UCSD-AML1 (cell line): ENCODE results near the gene SLC25A22.
A peak's percentile ranks its signal among the peaks of the same experiment; 100 is the strongest.

Source experiments
- DNase-seq: peaks from one replicate; lab custom pipeline; 2025; ENCODE audit not compliant: unreplicated experiment; lab: John Stamatoyannopoulos, UW

The SLC25A22 gene

DNA sequence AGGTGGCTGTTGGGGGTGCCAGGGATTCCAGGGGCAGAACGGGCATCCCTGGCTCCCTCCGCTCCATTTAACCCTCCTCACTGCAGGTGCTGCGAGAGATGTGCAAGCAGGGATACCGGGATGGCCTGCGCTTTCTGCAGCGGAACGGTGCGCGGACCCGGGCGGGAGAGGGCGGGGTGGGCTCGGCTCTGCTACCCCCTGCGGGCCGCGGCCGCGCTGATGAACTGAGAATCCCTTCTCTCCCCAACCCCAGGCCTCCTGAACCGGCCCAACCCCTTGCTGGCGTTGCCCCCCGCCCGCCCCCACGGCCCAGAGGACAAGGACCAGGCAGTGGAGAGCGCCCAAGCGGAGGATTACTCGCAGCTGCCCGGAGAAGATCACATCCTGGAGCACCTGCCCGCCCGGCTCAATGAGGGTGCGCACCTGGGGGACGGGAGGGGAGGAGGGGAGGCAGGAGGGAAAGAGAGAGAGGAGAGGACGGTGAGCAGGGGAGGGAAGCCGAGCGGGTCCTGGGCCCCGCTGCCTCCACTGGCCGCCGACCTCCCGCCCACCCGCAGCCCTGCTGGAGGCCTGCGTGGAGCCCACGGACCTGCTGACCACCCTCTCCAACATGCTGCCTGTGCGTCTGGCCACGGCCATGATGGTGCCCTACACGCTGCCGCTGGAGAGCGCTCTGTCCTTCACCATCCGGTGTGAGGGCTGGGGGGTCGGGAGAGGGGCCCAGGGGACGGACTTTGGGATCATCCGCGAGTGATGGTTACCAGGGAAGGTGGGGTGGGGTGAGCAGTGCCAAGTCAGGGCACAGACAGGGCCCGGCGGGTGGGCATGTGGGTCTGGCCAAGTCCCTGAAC is 25.6 kb upstream of the SLC25A22 start:
- no peak for DNase-seq

DNA sequence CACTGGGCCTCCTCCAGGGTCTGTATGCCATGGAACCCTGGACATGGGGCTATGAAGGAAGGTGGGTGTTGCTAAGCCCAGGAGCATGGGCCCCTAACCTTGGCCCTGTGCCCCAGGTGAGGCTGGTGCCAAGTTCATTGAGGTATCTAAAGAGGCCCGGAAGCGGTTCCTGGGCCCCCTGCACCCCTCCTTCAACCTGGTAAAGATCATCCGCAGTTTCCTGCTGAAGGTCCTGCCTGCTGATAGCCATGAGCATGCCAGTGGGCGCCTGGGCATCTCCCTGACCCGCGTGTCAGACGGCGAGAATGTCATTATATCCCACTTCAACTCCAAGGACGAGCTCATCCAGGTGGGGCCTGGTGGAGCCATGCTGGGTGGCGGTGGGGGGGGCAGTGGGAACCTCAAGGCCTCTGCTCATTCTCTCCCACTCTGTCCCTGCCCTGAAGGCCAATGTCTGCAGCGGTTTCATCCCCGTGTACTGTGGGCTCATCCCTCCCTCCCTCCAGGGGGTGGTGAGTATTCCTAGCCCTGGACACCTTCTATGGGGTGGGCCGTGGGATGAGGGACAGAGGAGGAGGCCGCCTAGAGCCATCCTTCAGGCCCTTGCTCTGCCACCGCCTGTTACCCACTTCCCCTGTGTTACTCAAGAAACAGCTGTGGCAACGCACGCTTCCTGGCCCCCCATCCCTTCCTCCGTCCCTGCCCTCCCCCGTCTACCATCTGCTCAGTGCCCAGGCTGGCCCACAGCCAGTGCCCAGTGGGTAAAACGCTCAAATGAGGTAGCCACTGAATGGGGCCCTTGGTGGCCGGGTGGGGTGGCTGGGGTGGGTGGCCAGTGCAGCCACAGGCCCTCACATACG is 23.7 kb upstream of the SLC25A22 start:
- DNase-seq: no peak

DNA sequence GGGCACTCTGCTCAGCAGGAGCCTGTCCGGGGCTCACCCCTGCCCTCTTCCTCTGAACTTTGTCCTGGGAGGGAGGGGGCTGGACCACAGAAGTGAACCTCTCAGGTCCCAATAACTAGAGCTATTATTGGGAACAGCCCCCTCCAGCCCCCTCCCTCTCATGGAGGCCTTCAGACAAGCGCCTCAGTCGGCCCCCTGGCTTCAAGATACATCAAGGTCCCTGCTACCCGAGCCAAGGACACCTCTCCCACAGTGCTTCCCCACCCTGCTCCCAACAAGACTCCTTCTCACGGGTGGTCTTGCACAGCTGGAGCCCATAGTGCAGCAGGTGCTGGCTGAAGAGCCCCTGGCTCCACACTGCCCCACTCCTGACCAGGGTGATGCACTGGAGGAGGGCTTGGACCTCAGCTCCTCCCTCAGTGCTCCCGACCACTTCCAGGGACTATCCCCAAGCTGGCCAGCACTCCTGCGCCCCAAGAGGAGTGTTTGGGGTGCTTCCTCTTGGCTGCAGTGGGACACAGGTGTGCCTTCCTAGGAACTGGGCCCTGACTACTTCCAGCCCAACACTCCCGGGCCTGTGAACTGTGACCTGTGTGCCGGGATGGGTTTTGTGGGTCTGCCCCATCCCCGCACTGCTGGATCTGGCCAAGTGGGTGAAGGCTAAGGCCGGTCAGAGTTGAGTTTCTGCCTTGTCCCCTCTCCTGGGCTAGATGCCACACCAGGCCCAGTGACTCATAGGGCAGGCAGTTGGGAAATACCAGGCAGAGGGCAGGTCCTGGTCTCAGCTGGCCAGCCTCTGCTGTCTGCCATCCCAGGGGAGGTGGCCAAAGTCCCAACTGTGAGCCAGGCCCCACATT is 22.8 kb upstream of the SLC25A22 start:
- DNase-seq: no peak

DNA sequence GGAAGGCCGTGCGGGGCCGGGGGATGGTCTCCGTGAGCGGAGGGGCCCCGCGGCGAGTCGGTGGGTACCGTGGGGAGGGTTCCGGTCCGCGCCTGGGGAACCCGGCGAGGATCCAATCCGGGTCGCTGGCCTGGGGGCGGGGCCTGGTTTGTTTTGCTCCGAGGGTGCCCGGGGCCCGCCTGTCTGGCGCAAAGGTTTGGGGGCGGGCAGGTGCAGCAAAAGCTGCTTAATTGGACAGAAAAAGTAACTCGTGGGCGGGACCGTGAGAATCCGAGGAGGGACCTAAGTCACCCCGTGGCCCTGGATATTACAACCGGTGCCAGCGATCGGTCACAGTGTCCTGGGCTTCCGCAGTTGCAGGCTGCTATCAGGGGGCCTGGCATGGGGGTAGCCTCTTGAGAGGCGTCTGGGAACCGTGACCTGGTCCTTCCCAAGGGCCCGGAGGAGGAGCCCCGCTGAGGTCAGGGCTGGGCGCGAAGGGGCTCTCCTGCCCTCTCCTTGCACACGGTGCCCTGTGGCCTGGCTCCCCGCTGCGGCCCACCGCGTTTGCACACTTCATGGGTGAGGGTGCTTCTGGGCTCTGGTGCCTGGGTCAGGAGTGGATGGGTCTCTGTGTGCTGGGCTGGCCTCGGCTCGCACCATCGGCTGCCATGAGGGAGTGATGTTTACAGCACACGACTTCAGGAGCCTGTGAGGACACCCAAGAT is 22.0 kb upstream of the SLC25A22 start:
- DNase-seq: peak; percentile 90

DNA sequence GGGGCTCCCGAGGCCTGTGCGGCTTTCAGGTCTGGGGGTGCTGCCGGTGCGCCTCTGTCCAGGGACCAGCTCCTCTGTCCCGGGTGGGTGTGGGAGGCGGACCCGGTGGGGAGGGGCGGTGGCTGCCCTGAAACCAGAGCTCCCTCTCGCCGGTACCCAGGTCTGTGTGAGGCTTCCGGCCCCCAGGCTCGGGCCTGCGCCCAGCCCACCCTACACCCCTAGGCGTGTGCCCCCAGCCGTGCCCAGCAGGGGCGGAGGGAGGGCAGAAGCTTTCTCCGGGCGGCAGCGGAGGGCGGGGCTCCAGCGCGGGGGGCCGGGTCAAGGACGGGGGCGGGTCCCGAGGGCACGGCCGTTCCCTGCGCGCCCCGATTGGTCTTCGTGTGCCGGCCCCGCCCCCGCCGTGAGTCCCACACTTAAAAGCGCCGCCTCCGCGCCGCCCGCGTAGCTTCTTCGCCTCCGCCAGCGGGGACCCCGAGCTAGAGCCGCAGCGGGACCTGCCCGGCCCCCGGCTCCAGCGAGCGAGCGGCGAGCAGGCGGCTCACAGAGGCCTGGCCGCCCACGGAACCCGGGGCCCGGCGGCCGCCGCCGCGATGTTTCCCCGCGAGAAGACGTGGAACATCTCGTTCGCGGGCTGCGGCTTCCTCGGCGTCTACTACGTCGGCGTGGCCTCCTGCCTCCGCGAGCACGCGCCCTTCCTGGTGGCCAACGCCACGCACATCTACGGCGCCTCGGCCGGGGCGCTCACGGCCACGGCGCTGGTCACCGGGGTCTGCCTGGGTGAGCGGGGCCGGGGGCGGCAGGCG is 21.2 kb upstream of the SLC25A22 start:
- peak; percentile 92 for DNase-seq

DNA sequence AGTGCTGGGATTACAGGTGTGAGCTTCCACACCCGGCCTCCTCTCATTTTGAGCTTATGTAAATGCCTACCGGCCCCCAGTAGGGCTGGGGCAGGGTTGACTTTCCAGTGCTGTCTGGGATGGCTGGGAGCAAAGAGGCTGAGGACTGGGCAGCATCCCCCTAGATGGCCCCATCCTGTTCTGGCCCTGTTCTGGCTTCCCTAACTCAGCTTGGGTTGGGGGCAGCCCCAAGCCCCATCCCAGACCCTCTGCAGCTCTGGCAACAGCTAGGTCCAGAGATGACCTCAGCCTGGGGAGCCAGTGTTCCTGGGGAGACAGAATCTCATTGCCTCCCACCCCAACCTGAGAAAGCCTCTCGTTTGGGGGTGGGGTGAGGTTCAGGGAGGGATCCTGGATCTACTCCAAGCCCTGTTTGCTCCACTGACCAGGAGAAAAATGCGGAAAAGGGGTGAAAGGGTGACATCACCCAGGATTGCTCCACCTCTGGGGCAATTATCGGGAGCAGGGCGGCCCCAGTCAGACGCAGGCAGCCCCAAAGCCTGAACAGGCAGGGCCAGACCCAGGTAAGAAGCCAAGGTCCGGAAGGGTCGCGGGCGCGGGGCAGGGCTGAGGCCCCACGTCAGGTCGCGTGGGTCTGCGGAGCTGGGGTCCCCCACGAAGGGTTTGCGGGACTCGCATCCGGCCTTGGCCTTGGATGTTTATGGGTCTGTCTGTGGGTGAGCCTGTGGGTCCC is 20.5 kb upstream of the SLC25A22 start, which contains the start of gene PNPLA2:
Gene PNPLA2, plus strand, starts transcription at position 519 of the 733 bp plus-strand sequence. CDS start 805 bp downstream, outside the sequence.
- no peak for DNase-seq

DNA sequence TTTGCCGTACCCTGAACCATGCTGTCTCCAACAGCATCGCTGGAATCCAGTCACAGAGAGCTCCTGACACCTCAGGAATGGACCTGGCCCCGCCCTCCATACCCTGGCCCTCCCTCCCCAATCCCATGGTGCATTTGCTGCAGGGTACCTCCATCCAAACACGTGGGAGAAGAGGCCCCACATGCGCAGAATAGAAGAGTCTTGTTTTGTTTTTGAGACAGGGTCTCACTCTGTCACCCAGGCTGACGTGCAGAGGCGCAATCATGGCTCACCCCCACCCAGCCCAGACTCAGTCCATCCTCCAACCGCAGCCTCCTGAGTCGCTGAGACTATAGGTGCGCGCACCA is 18.3 kb upstream of the SLC25A22 start:
- DNase-seq: no peak

DNA sequence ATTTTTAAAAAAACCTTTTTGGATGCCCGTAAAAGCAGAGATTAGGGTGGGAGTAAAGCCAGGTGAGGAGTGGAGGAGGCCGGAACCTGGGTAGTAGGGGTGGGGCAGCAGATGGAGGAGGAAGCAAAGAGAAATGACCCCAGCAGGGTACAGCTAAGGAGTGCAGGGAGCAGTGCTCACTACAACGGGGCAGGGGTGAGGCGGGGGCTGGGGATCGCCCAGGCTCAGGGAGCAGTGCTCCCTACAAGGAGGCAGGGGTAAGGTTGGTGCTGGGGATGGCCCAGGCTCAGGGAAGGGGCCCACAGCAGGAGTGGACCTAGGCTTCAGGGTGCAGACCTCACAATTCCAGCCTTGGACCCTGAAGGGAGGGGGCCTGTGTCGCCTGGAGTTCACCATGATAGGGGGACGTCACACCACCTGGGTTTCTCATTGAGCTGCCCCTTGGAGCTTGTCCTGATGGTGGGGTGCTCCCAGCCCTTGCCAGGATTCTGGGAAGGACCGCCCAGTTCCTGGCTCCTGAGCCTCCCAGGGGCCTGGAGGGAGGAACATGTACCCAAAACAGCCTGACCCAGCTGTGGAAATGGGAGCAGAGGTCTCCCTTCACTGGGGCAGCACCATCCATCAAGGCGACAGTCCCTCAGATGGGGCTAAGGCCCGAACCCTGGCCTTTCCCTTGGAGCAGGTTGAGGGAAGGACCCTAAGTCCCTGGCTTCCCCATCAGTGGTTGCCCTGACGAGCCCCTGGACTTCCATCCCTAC is 17.8 kb upstream of the SLC25A22 start:
- DNase-seq: no peak

DNA sequence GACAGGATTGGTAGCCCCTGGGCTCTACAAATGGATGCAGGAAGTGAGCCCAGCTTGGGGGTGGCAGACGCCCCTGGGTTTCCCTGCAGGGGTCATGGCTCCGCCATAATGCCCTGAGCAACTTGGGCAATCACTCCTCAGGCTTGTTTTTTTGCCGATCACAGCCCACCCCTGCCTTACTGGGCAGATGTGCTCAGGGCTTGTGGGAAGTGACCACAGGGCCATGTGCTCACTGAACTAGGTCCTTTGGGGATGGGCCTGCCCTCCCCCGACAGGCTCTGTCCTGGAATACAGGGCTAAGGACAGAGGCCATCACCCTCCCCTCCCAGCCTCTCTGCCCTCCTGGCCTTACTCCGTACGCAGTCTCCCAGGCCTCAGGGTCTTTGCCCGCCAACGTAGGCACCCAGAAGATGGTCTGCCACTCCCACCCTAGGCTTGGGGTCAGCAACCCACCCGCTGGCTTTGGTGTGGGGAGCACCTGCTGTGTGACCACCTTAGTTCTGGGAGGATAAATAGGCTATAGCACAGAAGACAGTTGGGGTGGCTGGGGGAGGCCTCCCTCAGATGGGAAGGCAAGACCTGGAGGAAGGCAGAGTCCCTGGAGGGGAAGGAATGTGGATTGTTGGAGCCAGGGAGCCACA is 15.5 kb upstream of the SLC25A22 start:
- no peak for DNase-seq

DNA sequence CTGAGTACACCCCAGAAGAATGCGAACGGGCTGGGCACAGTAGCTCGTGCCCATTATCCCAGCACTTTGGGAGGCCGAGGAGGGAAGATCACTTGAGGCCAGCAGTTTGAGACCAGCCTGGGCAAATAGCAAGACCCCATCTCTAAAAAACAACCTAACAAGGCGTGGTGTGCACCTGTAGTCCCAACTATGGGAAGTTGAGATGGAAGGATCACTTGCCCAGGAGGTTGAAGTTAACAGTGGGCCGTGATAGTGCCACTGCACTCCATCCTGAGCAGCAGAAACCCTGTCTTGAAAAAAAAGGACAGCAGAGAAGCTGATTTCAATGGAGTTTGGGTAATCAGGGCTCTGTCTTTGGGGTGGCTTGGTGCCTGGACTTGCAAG is 15.0 kb upstream of the SLC25A22 start:
- no peak for DNase-seq

DNA sequence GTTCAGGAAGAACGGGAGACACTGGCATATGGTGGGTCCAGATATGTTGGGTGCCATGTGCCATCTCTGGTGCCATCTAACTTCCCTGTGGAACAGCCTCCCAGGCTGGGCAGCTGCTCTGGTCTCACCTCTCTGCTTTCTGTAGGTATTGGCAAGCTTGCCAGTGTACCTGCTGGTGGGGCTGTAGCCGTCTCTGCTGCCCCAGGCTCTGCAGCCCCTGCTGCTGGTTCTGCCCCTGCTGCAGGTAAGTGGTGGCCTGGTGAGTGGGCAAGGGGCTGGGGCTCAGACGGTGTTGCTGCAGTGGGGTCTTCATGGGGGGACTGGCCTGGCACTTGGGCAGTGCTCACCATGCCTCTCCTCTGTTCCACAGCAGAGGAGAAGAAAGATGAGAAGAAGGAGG is 14.3 kb upstream of the SLC25A22 start:
- DNase-seq: no peak

DNA sequence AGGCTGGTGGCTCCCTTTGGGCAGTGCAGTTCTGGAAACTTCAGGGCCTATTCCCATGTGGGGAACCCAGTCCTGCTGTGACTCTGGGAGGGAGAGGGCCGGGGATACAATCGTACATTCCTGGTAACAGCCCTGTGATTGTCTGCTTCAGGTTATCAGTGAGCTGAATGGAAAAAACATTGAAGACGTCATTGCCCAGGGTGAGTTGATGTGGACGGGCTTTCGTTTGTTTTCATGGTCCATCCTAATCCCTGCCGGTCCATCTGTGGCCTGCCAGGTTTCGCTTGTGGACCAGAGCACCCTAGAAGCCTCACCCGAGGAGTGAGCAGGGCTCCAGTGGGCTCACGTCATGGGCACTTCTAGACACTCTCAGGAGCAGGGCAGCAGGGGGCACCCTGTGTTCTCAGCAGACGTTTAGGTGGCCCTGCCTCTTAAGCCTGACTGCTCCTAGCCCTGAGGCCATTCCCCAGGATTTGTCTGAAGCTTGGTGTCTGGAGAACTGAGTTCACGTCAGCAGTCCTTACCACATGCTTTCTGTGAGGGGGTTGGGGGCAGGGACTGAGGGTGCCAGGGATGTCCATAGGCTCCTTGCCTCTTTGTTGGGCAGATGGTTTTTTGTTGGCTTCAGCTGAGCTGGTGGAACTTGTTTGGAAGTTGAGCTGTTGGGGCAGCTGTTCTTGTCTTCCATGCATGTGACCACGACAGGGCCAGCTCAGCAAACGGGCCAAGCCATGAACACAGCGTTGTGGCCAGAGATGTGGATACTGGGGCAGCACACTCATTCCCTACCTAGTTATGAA is 13.6 kb upstream of the SLC25A22 start:
- DNase-seq: peak; percentile 29

DNA sequence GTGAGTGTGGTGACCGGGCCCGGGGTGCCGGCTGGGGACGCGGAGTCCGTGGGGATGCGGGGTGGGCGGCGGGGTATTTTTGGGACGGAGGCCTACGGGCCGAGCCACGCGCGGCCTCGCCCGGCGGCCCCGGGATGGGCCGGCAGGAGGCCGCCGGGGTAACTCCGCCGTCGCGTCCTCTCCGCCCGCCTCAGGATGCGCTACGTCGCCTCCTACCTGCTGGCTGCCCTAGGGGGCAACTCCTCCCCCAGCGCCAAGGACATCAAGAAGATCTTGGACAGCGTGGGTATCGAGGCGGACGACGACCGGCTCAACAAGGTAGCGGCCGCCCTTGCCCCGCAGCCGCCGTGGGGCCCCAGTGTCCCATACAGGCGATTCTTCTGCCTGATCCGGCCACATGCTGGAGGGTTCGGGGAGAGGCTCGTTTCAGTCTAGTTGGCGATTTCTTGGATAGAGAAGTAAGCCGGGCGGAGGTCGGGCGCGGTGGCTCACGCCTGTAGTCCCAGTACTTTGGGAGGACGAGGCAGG is 12.0 kb upstream of the SLC25A22 start:
- DNase-seq: no peak

DNA sequence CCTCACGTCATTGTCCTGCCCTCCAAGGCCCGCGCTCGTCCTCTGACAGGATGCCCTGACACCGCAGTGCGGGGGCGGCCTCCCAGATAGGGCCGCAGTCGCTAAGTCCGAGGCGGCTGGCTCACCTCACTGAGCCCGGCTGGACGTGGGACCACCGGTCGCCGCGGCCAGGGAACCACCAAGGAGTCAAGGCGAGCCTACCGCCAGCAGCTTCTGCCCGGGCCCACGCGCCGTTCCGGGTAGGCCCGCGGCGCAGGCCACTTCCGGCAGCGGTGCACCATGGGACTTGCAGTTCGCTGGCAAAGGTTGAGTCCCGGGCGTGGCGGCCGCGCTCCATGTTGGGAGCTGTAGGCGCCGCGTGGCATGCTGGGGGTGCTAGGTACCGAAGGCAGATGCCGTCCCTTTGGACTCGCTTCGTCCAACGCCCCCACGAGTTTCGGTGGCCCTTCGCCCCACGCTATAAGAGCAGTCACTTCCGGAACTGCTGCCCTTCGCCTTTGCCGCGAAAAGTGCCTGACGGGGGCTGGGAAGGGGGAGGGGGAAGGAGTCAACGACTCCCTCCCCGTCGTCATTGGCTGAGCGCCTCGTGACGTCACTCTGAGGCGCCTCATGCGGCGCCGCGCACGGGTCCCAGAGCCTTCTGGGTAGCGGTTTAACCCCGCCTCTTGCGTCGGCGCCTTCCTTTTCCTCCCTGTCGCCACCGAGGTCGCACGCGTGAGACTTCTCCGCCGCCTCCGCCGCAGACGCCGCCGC is 11.4 kb upstream of the SLC25A22 start, which contains the start of gene RPLP2:
Gene RPLP2, plus strand, starts transcription at position 681 of the 753 bp plus-strand sequence. CDS start 268 bp downstream, outside the sequence.
- DNase-seq: peak; percentile 98

DNA sequence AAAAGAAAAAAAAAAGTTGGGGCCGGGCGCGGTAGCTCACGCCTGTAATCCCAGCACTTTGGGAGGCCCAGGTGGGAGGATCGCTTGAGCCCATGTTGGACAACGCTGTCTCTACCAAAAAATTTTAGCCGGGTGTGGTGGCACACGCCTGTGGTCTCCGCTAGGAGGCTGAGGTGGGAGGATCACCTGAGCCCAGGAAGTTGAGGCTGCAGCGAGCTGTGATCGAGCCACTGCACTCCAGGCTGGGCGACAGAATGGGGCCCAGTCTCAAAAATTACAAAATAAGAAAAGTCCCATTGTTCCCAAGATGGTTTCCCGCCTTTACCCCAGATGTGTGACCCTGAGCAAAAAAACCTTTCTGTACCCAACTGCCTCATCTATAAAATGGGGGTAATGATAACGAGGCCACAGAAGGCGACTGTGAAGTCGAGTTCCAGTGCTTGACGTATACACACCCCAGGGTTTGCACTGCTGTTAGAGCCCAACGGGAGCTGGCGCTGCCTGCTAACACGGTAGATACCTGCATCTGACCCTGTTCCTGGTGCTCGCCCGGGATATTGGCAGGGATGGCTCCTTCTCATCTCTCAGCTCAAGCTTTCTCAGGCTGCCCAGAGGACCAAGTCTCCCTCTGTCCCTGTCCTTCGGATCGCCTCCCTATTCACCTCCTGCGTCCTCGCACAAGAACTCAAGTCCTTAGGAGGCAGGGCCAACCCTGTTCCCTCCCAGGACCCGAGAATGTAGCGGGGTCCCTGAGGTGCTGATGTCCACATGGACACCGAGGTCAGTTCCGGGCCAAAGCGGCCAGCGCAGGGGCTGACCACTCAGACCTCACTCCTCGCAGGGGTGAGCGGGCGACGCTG is 10.6 kb upstream of the SLC25A22 start:
- DNase-seq: no peak
